ENCODE measurements around the gene CTRB1. TPM values are rescaled to one million over a fixed set of nuclear protein-coding genes. Genes with fewer than 3 reads are reported as not detected.

The CTRB1 gene
- total and polyA plus RNA-seq, 10 donors = 0.59 to 25.2 (median 2.5) TPM; not detected in 2

DNA sequence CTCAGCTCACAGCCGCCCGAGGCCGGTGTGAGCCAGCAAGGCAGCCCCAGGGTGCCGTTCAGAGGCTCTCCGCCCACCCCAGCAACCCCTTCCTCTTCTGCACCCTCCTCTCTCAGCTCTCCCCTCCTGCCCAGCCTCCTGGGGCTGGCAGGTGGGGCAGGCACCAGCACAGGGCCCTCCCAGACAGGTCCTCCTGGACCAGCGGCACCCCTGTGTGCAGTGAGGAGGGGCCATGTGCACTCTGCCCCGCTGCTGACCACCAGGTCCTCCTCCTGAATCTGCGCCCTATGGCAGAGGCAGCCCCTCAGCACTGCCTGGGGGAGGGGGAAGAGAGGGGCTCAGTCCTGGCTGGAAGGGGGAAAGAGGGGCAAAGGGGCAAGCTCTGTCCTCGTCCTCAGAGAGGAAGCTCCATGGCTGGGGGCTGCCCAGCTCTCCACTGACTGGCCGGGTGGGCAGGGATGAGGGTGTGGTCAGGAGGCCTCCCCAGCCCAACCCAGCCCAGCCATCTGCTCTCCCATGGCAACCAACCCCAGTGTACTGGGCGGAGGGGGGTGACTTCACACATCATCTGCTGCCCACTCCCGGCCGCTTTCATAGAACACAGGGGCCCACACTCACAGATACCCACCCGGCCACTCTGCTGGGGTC is 38.0 kb downstream of the CTRB1 start:
- TF ChIP-seq, protein P1, sequence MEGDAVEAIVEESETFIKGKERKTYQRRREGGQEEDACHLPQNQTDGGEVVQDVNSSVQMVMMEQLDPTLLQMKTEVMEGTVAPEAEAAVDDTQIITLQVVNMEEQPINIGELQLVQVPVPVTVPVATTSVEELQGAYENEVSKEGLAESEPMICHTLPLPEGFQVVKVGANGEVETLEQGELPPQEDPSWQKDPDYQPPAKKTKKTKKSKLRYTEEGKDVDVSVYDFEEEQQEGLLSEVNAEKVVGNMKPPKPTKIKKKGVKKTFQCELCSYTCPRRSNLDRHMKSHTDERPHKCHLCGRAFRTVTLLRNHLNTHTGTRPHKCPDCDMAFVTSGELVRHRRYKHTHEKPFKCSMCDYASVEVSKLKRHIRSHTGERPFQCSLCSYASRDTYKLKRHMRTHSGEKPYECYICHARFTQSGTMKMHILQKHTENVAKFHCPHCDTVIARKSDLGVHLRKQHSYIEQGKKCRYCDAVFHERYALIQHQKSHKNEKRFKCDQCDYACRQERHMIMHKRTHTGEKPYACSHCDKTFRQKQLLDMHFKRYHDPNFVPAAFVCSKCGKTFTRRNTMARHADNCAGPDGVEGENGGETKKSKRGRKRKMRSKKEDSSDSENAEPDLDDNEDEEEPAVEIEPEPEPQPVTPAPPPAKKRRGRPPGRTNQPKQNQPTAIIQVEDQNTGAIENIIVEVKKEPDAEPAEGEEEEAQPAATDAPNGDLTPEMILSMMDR (IDR thresholded peaks at IDR 0.05 in 8 of 11, conservative IDR thresholded peaks at IDR 0.05 in 3 of 11) = no peak
- peak in 1 of 3 donors; percentile 51 for TF ChIP-seq POLR2AphosphoS5 (IDR thresholded peaks at IDR 0.05)
- no peak for TF ChIP-seq POLR2A (IDR thresholded peaks at IDR 0.05)
- DNase-seq = no peak
- intact Hi-C loops (cut with DNase I; ENCODE audit: low total_unique reads) = no loop called here
- Histone ChIP-seq H3K4me1 (peaks cover 44 to 99% (median 74%) of the 10 kb centered on the region in 6 donors), H3K27ac (peak overlapping the region; percentile 50 to 91 (median 88)), H3K36me3 (no peaks in the 10 kb centered on the region), H3K9me3 (no peaks in the 10 kb centered on the region), H3K27me3 (replicated peaks in 1 of 7) (peaks cover 0 to 86% (median 16%) of the 10 kb centered on the region in 7 donors), H3K4me3 (no peak overlapping the region)
- WGBS, 5 donors = 25 to 61% (median 51%) methylated on average over 4 to 14 of the region's 14 CpGs

DNA sequence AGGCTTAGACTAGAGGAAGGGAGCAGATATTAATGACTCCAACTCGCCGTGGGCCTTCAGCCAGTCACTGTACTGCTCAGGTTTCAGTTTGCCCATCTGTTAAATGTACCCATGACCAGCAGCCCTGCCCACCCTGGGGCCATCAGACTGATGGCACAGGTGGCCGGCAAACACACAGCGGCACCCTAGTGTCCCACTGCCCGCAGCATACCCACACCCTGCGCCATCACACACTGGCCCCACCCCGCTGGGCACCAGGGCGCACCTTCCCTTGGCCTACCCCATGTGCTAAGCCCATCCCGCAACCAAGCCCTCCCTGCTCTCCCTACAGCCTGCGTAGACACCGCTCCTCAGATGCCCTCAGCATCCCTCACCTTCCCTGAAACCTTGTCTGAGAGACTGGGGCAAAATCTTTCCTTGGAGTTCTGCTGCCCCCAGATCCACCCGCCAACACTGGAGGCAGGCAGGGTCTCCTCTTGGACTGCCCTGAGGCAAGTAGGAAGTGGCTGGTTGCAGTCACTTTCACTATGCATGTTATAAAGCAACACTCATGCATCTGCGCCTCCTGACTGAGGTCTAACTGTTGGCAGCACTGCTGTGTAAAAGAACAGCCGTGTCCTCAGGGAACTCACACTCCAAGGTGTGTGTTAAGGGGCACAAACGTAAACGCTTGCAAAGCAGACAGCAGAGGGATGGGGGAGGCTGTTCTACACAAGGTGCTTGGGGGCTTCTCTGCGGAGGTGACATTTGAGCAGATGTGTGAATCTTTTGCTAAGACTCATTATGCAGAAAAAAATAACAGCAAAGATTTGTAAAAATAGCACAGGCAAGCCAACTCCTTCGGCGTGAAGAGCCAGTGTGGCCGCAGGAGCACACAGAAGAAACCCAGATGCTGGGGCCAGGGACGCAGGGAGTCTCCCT is 39.4 kb downstream of the CTRB1 start:
- TF ChIP-seq POLR2AphosphoS5 (IDR thresholded peaks at IDR 0.05) = peak in 1 of 3 donors; percentile 16
- TF ChIP-seq POLR2A (IDR thresholded peaks at IDR 0.05) = no peak
- Histone ChIP-seq H3K27me3 (replicated peaks in 1 of 7) (peaks cover 0 to 86% (median 6%) of the 10 kb centered on the region in 7 donors), H3K4me3 (no peak overlapping the region), H3K9me3 (no peaks in the 10 kb centered on the region), H3K36me3 (no peaks in the 10 kb centered on the region), H3K27ac (peak overlapping the region in 6 of 8 donors; percentile 79 to 91 (median 89)), H3K4me1 (peaks cover 40 to 99% (median 71%) of the 10 kb centered on the region in 6 donors)
- 72 to 87% (median 78%) methylated on average over 19 to 21 of the region's 21 CpGs for WGBS, 5 donors
- intact Hi-C loops (cut with DNase I; ENCODE audit: low total_unique reads) = no loop called here
- DNase-seq = no peak

DNA sequence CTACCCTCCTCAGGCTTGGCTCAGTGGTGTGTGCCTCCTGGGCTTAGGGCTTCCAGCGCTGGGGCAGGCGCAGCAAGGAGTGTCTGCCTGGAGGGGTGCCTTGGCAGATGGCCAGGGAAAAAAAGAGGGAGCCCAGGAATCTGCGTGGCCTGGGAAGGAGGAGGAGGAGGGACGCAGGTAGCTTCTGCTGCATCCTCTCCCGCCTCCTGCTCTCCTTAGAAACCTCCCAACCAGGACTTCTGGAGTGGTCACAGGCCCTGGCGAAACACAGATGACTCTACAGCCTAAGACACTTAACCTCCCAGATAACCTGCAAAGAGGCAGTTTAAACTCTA is 40.0 kb downstream of the CTRB1 start:
- TF ChIP-seq POLR2A (IDR thresholded peaks at IDR 0.05) = no peak
- TF ChIP-seq, protein P1 (IDR thresholded peaks at IDR 0.05 in 8 of 11, conservative IDR thresholded peaks at IDR 0.05 in 3 of 11) = no peak
- TF ChIP-seq POLR2AphosphoS5 (IDR thresholded peaks at IDR 0.05) = no peak
- DNase-seq = no peak
- Histone ChIP-seq H3K4me3 (no peak overlapping the region), H3K27ac (peak overlapping the region in 4 of 8 donors; percentile 18 to 91 (median 88)), H3K27me3 (replicated peaks in 1 of 7) (peaks cover 0 to 86% (median 4%) of the 10 kb centered on the region in 7 donors), H3K4me1 (peaks cover 35 to 99% (median 68%) of the 10 kb centered on the region in 6 donors), H3K36me3 (no peaks in the 10 kb centered on the region), H3K9me3 (no peaks in the 10 kb centered on the region)
- WGBS, 5 donors = 73 to 85% (median 81%) methylated on average over 6 of the region's 6 CpGs
- intact Hi-C loops (cut with DNase I; ENCODE audit: low total_unique reads) = no loop called here

- 65 to 82% (median 76%) methylated on average over 7 to 10 of the region's 10 CpGs for WGBS, 5 donors
- Histone ChIP-seq H3K27me3 (replicated peaks in 1 of 7) (peaks cover 0 to 86% (median 17%) of the 10 kb centered on the region in 7 donors), H3K4me1 (peaks cover 36 to 97% (median 63%) of the 10 kb centered on the region in 6 donors), H3K9me3 (no peaks in the 10 kb centered on the region), H3K4me3 (no peak overlapping the region), H3K36me3 (no peaks in the 10 kb centered on the region), H3K27ac (peak overlapping the region in 5 of 8 donors; percentile 18 to 97 (median 92))
- no peak for TF ChIP-seq POLR2A (IDR thresholded peaks at IDR 0.05)
- no peak for DNase-seq
- intact Hi-C loops (cut with DNase I; ENCODE audit: low total_unique reads) = no loop called here
Observed at GRCh38 chr16:75260851-75261589, 42.2 kb downstream of the CTRB1 start.
